BE2C (cell line): ENCODE data around the gene ZSCAN30.

Experiments used
- DNase-seq: peaks from one replicate; pipeline ENCODE4 v3.0.0-alpha.2; 2020
- H3K27me3 ChIP-seq: fragments of 250-450 bp; sonication (Bioruptor Pico); 2 replicates; pipeline ENCODE4 v1.5.1; 2020; ENCODE audit warnings: mild to moderate bottlenecking
- H3K36me3 ChIP-seq: fragments of 250-450 bp; sonication (Bioruptor Pico); 2 replicates; pipeline ENCODE4 v1.5.1; 2020; ENCODE audit warnings: mild to moderate bottlenecking
- H3K4me1 ChIP-seq: fragments of 250-450 bp; sonication (Bioruptor Pico); 2 replicates; pipeline ENCODE4 v1.5.1; 2020
- H3K4me3 ChIP-seq: 2 replicates; pipeline ENCODE4 v1.5.1; 2011; ENCODE audit warnings: low read depth, low read length
- H3K9me3 ChIP-seq: fragments of 250-450 bp; sonication (Bioruptor Pico); 2 replicates; pipeline ENCODE4 v1.5.1; 2020
- TF ChIP-seq, protein P1 (sequence below): IDR thresholded peaks from 2 replicates; pipeline ENCODE4 v1.5.1; 2012; ENCODE audit warnings: mild to moderate bottlenecking, low read depth, low read length

ZSCAN30 gene

DNA sequence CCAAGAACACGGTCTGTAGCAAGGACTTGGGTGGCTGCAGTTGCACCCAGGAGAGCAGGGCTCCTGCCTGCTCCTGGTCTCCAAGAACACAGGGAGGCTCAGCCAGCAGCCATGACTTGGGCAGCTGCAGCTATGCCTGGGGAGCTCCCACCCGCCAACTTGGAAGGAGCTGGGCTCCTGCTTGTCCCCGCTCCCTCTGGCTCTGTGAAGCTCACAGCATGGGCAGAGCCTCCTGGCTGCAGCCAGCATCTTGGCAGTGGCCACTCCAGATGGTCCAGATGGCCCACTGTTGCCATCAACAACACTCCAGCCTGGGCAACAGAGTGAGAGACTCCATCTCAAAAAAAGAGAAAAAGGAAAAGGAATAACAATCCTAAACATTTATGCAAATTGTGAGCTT, 5.2 kb downstream of the ZSCAN30 start:
- no peak for DNase-seq
- H3K27me3 ChIP-seq, result no peaks in the 10 kb centered on the region
- H3K4me1 ChIP-seq, result no peaks in the 10 kb centered on the region
- TF ChIP-seq, protein P1, sequence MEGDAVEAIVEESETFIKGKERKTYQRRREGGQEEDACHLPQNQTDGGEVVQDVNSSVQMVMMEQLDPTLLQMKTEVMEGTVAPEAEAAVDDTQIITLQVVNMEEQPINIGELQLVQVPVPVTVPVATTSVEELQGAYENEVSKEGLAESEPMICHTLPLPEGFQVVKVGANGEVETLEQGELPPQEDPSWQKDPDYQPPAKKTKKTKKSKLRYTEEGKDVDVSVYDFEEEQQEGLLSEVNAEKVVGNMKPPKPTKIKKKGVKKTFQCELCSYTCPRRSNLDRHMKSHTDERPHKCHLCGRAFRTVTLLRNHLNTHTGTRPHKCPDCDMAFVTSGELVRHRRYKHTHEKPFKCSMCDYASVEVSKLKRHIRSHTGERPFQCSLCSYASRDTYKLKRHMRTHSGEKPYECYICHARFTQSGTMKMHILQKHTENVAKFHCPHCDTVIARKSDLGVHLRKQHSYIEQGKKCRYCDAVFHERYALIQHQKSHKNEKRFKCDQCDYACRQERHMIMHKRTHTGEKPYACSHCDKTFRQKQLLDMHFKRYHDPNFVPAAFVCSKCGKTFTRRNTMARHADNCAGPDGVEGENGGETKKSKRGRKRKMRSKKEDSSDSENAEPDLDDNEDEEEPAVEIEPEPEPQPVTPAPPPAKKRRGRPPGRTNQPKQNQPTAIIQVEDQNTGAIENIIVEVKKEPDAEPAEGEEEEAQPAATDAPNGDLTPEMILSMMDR, result no peak
- H3K9me3 ChIP-seq, result no peaks in the 10 kb centered on the region
- H3K36me3 ChIP-seq, result no peaks in the 10 kb centered on the region
- H3K4me3 ChIP-seq, result no peak overlapping the region

DNA sequence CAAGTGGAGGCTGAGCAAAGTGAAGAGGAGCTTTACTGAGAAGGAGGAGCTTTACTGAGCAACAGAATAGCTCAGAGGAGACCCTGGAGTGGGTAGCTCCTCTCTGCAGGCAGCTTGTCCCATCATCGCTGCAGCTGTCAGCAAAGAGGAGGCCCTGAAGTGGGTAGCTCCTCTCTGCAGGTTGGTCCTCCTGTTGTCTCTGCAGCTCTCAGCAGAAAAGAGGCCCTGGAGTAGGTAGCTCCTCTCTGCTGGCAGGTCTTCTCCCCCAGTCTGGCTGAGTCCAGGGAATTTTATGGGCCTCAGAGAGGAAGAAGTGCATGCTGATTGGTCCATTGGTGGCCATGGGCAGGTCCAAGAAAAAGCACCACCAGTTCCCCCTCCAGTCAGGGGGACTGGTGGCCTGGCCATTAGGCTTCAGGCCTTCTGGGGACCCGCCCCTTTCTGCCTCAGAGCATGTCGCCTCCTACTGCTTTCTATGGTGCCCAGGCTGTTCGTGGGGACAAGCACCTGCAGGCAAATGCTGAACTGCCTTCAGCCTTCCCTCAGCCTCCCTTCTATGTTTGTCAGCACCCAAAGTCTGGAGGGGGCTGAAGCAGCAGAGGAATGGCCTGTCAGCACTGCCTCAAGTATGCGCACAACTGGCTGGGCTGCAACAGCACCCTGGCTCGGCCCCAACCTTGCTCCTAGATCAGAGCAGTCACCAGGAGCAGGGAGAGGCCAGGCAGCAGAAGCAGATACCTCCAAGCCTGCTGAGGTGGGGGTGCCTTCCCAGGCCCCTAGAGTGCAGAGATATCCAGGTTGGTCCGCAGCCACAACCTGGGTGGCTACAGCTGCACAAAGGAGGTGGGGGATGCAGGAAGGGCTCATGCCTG, 5.9 kb downstream of the ZSCAN30 start:
- Histone ChIP-seq H3K27me3 (no peaks in the 10 kb centered on the region), H3K4me1 (no peaks in the 10 kb centered on the region), H3K4me3 (no peak overlapping the region), H3K36me3 (no peaks in the 10 kb centered on the region), H3K9me3 (no peaks in the 10 kb centered on the region)
- DNase-seq, result no peak
- TF ChIP-seq, protein P1, result no peak

DNA sequence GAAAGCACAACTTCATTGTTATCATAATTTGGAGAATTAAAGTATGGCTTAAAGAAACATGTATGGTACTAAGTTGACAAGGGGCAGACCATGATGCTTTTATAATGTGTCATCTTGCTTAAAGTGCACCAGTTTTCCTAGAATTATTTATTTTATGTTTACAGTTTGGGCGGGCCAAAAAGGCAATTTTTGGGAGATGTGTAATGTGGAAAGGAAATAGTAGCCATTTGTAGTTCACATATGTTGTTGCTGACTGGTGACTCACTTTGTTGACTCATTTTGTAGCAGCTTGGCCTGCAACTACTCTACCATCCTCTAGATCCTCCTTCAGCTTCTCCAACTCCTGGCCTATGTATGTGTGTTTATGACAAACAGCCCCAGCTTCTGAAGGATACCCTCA, 7.7 kb downstream of the ZSCAN30 start:
- no peak for DNase-seq
- TF ChIP-seq, protein P1, result no peak
- H3K9me3 ChIP-seq, result no peaks in the 10 kb centered on the region
- H3K27me3 ChIP-seq, result no peaks in the 10 kb centered on the region
- no peaks in the 10 kb centered on the region for H3K4me1 ChIP-seq
- H3K4me3 ChIP-seq, result no peak overlapping the region
- H3K36me3 ChIP-seq, result no peaks in the 10 kb centered on the region

DNA sequence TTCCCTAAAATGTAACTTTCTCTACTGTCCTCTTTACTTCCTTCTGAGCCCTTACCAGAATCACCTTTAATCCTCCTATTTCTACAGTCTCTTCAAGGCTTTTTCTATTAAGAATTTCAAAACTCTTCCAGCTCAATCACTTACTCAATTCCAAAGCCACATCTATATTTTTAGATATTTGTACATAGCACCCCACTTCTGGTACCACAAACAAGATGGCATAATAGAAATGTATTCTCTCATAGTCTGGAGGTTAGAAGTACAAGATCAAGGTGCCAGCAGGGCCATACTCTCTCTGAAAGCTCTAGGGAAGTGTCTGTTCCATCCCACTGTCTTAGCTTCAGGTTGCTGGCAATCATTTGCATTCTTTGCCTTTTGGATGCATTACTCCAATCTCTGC, 11.1 kb downstream of the ZSCAN30 start:
- DNase-seq, result no peak
- Histone ChIP-seq H3K27me3 (no peaks in the 10 kb centered on the region), H3K4me1 (no peaks in the 10 kb centered on the region), H3K36me3 (no peaks in the 10 kb centered on the region), H3K9me3 (no peaks in the 10 kb centered on the region), H3K4me3 (no peak overlapping the region)
- TF ChIP-seq, protein P1, result no peak

DNA sequence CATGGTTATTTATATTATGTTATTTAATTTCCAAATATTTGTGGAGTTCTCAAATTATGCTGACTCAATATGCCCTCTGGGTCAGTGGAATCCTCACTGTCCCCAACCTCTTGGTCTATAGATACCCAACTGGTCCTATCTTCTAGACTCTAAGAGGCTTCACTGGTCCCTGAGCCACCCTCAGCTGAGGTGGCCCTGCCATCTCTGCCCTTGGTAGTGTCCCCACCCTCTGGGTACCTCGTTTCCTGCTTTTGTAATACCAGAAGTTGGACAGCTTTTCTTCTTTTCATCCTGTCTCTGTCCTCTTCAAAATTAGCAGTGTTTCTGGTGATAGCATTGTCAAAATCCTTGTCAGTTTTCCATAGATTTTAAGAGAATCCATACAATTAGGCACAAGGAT, 11.9 kb downstream of the ZSCAN30 start:
- no peaks in the 10 kb centered on the region for H3K36me3 ChIP-seq
- TF ChIP-seq, protein P1, result no peak
- no peaks in the 10 kb centered on the region for H3K27me3 ChIP-seq
- no peaks in the 10 kb centered on the region for H3K4me1 ChIP-seq
- no peak for DNase-seq
- no peak overlapping the region for H3K4me3 ChIP-seq
- H3K9me3 ChIP-seq, result no peaks in the 10 kb centered on the region

DNA sequence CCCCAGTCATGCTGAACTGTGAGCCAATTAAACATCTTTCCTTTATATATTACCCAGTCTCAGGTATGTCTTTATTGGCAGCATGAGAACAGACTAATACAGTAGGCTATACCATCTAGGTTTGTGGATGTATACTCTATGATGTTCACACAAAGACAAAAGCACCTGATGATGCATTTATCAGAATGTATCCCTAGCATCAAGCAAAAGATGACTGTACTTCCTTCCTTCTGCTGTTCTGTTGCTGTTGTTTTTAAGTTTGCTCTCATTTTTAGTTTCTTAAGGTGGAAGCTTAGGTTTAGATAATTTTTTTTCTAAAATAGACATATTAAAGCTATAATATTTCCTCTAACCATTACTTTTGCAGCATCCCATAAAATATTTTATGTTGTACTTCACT, 12.4 kb downstream of the ZSCAN30 start:
- H3K4me1 ChIP-seq, result no peaks in the 10 kb centered on the region
- DNase-seq, result no peak
- H3K4me3 ChIP-seq, result no peak overlapping the region
- H3K27me3 ChIP-seq, result no peaks in the 10 kb centered on the region
- TF ChIP-seq, protein P1, result no peak
- H3K9me3 ChIP-seq, result no peaks in the 10 kb centered on the region
- H3K36me3 ChIP-seq, result no peaks in the 10 kb centered on the region
